Stimulated activated CD4-positive, alpha-beta T cell treated with anti-CD3 and anti-CD28 coated beads, Interleukin-12 subunit alpha, Interleukin-12 subunit beta, amount 100 ng/mL, for 4 hours (primary cell): ENCODE results near the gene RCOR1.
"Not testable (repeated sequence)": the region's sequence is repeated elsewhere in the genome, so short reads cannot be mapped to it uniquely, and the experiment has no call there.

Experiments
- DNase-seq: peaks from one replicate; pipeline ENCODE4 v3.0.0-alpha.2; 2020

RCOR1 gene

DNA sequence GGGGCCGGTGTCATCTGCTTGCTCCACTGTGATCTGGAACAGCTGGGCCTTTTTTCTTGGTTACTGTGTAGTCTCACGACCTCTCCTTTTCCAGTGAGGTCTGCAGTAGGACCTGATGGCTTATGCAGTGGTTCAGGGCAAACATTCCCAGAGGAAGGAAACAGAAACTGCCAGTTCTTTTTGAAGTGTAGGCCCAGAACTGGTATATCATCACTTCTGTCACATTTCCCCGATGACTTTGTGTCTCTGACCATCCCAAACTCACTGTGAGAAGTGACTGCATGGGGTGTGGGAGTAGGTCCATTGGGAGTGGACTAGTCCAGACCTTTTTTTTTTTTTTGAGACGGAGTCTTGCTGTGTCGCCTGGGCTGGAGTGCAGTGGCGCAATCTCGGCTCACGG, 38.4 kb downstream of the RCOR1 start:
- no peak for DNase-seq

DNA sequence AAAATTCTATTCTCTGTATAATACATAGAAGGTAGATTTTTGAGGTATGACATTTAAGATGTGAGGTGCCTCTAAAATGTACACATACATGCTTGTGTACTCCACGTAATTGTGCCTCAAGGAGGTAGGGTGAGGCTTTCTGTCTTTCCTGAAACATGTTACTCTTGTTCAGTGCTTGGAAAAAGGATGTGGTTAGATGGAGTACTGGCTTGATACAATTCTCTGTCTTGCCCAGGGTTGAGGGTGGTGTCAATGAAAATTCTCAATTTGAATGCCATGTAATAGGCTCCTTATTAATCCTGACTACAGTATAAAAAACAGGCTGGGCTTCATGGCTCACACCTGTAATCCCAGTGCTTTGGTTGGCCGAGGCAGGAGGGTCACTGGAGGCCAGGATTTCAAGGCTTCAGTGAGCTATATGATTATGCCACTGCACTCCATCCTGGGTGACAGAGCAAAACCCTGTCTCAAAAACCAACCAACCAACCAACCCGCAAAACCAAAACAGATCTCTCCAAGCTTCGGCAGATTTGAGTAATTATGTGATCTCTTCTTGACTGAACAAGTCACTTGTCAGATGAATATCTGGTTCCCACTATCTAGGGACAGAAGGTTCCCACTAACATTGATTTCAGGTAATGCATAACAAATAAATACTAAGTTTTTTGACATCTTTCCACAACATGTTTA, 41.6 kb downstream of the RCOR1 start:
- no peak for DNase-seq

DNA sequence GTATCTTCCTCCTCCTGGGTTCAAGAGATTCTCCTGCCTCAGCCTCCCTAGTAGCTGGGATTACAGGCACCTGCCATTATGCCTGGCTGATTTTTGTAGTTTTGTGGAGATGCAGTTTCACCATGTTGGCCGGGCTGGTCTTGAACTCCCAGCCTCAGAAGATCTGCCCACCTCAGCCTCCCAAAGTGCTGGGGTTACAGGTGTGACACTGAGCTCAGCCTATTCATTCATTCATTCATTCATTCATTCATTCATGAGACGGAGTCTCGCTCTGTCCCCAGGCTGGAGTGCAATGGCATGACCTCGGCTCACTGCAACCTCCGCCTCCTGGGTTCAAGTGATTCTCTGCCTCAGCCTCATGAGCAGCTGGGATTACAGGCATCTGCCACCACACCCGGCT, 47.2 kb downstream of the RCOR1 start:
- not testable (repeated sequence) for DNase-seq

DNA sequence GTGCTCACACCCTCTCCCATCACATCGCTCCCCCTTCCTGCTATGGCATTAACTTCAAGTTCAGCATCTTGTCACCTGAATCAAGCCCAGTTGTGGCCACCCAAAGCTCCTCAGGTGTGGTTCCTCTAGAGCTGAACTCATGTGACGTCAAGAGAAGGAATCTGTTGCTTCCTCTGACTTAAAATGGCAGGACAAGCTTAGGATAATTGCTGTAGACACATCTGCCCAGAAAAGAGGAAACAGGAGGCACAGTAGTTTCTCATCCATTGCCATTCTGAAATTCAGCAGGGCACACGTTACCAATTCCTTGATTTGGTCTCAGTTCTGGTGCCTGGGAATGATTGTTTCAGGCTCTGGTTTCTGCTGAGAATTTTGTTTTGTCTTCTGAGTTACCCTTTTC, 52.1 kb downstream of the RCOR1 start:
- DNase-seq: no peak

DNA sequence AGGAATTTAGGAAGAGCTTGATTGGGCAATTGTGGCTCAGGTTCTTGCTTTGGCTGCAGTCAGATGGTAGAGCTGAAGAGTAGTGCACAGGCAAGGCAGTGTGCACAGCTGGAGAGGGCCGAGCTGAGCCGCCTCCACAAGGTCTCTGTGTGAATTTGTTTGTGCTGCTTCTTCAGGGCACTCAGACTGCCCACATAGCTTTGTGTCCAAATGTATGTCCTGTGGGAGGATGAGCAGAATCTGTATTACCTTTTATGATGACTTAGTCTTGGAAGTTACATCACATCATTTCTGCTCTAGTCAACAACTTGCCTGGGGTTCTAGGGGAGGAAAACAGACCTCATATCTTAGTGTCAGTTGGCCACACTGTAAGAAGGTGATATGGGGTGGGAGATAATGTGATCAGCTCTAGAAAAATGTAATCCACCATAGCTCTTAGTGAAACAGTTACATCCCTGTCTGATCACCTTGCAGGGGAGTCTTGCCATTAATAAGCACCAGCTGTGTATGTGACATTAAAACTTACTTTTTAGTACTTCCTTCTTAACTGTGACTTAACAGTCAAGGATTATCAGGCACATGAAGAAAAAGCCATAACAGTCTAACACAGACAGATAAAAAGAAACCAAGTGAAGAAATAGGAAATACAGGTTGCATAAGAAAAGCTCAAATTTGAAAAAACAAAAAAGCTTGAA, 53.4 kb downstream of the RCOR1 start:
- no peak for DNase-seq

DNA sequence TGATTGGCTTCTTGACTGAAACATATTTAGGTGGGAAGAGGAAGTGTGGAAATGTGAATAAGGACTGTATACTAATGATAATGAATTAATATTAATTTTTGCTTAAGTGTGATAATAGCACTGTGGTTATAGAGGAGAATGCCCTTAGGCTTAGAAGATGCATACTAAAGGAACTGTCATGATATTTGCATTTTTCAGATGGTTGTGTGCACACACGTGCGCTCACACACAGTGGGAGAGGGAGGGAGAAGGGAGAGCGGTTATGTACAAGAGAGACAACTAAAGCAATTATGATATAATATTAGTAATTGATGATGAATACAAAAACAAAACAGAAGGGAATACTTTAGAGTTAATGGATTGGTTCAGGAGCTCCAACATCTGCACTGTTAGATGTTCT, 54.2 kb downstream of the RCOR1 start:
- no peak for DNase-seq

DNA sequence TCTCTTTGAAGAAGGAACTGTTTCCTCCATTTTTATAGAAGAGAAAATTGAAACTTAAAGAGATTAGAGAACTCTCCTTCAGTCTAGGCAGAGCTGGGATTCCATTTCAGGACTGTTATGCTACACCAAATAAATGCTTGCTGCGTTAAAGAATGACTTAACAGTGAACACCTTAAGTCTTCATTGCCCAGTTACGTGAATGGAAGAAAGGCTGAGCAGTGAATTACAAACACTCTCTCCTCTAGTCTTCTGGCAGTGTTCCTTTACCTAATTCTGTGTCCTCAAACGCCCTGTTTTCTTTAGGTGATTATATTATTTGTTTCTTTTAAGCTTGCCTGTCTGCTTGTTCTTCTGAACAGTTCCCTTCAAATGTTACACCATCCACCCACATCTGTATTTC, 59.7 kb downstream of the RCOR1 start:
- DNase-seq: no peak

DNA sequence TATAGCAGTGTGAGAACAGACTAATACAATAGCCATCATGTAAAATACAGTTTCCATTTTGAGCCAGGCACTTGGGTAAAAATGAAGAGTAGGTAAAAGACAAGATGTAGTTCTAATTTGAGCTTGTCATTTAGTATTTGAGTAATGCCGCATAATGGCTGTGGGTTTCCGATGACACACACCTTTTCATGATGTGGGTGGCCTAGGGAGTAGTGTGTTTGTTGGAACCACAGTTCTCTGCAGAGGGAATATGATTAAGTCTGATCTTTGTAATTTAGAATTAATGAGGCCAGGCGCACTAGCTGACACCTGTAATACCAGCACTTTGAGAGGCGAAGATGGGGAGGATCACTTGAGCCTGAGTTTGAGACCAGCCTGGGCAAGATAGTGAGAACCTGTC, 61.8 kb downstream of the RCOR1 start:
- DNase-seq: no peak

DNA sequence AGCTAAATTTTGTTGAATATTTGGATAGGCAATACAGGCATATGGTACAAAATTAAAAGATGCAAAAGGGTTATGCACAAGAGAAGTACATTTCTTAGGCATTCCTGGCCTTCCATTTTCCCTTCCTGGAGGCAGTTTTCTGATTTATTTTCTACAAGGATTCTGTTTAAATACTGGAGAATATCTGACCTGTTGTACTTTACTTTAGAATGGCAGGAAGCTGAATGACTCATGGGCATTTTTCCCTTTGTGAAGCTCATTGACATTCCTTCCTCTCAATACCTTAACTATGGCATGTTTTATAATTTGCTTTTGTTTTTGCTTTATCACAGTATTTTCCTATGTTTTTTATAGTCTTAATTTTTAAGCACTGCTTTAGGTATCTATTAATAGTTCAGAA, 62.7 kb downstream of the RCOR1 start:
- DNase-seq: no peak

DNA sequence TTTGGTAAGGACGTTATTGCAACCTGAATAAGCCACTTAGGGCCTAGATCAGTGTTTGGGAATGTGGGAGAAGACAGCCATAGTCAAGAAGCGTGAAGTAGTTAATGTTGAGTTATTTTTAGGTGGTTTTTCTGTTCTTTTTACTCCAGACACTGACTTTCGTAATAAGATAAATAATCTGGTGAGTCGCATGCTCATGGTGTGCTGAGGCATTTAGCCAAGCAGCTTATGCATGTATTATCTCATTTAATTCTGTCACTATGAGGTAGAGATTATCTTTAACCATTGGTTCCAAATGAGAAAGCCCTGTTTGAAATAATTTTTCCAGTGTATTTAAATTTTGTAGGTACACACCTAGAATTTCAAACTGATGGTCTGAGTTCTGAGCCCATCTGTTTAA, 67.3 kb downstream of the RCOR1 start:
- no peak for DNase-seq

DNA sequence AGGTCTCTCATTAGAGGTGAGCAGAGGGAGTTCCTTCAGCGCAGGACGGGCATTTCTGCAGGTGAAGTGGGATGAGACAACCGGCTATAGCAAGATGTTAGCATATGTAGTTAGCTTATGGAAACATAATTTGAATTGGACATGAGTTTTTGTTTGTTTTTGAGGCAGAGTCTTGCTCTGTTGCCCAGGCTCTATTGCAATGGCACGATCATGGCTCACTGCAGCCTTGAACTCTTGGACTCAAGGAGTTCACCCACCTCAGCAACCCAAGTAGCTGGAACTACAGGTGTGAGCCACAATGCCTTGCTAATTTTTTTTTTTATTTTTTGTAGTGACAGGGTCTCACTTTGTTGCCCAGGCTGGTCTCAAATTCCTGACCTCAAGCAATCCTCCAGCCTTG, 69.2 kb downstream of the RCOR1 start:
- DNase-seq: no peak

DNA sequence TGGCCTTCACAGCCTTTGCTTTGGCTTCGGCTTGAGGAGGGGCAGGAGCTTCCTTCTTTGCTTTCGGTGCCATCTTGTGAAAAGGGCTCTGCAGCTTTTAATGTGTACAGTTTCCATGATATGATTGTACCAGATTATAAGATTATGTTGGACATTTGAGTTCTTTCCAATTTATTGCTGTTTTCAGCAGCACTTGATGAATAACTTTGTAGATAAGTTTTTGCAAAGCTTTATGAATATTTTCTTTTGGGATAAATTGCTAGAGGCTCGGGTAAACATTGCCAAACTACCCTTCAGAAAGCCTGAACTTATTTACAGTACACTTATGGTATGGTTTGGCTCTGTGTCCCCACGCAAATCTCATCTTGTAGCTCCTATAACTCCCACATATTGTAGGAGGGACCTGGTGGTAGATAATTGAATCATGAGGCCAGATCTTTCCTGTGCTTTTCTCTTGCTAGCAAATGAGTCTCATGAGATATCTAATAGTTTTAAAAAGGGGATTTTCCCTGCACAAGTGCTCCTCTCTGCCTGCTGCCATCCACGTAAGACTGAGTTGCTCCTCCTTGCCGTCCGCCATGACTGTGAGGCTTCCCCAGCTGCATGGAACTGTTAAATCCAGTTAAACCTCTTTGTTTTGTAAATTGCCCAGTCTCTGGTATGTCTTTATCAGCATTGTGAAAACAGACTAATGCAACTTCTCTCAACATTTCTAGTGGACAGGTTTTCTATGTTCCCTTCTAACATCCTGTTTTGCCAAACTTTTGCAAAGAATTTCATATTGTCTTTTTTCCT, 70.4 kb downstream of the RCOR1 start:
- DNase-seq: no peak

DNA sequence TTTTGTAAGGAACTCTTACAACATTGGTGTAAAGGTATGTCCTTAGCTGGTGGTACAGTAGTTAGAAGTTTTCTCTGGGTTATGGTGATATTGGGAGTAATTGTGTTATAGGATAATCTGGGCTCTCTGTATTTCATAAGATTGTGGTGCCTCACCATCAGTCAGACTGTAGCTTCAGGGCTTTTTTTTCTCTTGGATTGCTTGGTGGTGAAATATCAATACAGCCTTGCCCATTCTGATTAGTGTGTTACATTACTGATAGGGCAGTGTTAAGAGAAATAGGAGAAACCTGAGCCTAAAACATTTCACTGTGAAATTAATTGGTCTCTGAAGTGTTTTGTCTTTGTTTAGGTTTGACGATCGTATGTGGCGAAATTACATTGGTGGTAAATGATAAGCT, 71.0 kb downstream of the RCOR1 start:
- no peak for DNase-seq

DNA sequence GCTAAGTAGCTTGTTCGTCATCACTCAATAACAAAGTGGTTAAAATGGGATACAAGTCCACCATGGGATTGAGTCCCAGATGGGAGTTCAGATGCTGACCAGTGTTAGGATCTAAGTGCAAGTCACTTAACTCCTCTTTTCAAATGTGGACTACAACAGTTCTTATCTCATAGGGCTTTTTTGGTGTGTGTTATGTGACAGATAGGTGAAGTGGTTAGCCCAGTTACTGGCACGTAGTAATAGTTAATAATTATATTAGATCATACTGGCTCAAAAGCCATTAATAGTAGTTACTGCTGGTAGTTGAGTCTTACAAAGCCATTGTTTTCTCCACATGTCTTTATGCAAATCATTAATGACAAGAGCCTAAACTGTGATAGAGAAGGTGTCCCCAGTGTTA, 73.2 kb downstream of the RCOR1 start:
- DNase-seq: no peak

DNA sequence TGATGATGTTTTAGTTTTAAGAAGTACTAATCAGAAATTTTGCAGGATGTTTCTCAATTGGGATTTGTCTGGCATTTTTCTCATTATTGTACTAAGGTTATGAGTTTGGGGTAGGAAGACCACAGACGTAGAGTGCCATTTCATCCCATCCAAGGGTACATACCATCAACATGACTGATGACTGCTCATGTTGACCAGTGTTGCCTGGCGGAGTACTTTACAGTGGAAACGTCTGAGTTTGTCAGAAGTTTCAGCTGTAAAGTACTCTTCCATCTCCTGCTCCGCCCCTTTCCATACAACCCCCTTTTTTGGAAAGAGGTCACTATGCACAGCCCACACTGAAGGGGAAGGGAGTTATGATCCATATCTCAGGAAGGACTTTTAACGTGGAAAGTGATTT, 74.2 kb downstream of the RCOR1 start:
- no peak for DNase-seq

DNA sequence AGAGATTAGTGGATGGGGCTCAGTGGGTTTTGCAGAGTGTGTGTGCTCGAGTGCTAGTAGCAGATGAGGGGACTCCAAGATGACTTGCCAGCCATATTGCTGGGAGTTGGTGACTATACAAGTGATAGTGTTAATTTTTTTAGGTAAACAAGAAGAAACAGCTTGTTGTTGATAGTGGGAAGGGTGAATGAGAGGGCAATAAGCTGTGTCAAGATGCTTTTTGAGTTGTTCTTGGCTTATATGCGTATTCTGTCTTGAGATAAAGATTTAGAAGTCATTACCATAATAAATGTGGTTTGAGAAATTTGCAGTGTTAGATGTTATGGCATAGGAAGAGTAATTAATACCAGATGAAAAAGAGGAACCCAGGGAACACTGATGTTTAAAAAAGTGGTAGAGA, 75.3 kb downstream of the RCOR1 start:
- DNase-seq: no peak

DNA sequence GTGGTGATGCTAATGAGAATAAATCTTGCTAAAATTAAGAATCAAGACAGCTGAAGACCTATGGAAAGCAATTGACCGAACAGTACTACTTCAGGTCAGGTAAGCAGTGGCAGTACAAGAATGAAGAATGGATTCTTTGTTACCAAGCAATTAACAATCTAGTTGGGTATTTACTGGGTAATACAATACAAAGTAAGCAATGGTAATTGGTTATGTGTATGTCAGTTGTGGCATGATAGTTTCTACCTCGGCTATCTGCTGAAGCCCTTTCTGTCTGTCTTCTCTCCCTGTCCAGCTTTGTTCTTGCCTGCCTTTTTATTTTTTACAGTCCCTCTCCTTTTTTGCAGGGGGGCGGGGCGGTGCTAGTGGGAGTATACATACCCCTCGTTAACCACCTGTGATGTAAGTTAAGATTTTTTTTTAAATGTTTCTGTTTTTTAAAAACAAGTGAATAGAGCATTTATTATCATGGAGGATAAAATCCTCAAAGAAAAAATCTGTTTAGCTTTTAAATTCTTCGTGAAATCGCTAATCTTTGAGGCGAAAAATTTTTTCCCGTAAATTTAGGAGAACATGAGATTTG, 75.9 kb downstream of the RCOR1 start:
- DNase-seq: no peak

DNA sequence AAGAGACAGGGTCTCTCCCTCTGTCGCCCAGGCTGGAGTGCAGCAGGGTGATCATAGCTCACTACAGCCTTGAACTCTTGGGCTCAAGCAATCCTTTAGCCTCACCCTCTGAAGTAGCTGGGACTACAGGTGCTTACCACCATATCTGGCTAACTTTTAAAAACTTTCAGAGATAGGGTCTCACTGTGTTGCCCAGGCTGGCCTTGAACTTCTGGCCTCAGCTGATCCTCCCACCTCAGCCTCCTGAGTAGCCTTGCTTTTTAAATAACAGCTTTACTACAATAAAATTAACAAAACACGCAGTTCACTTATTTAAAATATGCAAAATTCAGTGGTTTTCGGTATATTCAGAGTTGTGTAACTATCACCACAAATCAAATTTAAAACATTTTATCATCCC, 79.0 kb downstream of the RCOR1 start:
- DNase-seq: no peak

DNA sequence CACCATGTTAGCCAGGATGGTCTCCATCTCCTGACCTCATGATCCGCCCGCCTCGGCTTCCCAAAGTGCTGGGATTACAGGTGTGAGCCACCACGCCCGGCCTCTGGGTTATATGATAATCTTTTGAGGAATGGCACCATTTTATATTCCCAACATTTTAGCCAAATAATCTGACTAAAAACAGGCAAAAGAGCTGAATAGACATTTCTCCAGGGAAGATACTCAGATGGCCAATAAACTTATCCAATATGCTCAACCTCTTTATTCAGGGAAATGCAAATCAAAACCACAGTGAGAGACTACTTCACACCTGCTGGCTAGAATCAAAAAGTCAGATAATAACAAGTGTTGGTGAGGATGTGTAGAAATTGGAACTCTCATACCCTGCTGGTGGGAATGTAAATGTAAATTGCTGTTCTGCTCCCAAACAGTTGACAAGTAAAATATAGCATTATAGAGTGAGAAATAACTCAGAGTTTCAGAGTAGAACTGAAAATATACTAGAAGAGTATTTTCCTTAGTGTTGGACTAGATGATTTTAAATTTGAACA, 80.0 kb downstream of the RCOR1 start:
- no peak for DNase-seq

DNA sequence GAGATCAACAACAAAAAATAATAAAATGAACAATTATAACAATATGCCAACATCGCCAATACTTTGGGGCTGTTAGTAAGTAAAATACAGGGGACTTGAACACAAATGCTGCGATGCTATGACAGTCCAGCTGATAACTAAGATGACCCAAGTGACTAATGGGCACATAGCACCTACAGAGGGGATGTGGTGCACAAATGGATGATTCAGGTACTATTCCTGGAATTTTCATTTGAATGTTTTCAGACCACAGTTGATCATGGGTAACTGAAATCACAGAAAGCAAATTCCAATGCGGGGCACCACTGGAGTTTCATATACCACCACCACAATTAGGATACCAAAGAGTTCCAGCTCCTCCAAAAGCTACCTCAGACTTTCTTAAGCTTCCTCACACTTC, 82.9 kb downstream of the RCOR1 start:
- DNase-seq: no peak

DNA sequence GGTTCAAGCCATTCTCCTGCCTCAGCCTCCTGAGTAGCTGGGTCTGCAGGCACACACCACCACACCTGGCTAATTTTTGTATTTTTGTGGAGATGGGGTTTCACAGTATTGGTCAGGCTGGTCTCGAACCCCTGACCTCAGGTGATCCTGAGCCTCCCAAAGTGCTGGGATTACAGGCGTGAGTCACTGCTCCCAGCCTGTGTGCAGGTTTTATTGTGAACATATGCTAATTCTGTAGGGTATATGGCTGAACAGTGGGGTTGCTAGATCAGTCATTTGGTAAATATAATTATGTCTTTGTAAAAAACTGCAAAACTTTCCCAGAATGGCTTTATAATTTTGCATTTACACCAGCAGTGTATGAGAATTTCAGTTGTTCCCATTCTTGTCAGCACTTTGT, 85.9 kb downstream of the RCOR1 start:
- no peak for DNase-seq

DNA sequence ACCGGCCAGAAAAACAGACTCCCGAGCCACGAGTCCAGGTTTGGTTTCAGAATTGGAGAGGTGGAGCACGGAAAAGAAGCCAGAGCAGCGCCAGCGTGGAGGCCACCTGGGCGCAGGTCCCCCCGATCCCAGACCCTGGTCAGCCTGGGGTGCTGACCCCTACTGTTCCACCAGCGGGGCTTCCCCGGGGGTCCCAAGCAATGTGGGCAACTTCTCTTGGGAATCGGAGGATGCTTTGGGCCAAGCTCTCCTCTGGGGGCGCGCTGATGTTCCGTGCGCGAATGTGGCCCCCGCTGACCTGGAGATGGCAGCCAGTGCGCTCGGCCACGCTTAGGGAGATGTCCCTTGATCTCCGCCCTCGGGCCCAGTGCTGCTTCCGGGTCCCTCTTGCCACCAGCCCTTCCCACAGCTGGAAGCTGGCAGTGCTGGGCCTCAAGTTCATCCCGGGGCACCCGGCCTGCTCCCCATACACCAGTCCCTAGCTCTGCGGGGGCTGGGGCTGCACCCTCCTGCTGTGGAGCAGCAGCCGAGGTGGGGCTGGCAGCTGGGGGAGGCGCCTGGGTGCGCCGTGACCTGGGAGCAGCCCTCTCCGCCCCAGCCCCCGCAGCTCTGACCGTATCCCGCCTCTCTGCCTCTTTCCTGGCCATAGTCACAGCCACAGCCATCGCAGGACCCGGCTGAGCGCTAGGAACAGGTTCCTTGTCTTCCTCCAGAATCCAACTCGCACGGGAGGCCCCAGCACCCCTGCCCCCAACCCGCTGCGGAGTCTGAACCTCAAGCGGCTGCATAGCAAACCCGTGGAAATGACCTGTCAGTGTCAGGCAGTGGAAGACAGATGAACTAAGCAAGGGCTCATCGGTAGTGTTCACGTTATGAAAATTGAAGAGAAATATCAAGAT, 91.2 kb downstream of the RCOR1 start:
- DNase-seq: no peak

DNA sequence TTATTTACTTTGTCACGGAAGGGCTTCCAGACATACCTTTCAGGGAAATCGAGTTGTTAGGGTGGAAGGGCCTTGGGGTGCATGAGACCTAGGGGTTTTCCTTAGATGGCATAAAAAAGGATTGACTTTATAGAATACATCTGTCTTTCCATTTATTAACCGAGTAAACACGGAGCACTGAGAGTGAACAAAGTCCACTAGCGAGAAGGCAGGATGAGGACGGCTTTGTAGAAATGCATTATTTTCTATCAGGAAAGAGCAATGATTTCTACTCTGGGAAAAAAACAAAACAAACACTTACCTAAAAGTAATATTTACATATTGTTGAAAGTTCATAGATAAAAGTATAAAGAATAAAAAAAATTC, 91.8 kb downstream of the RCOR1 start:
- no peak for DNase-seq
